HG03457 (cell line): ENCODE data around the gene AARS2.
"Not testable (repeated sequence)": the region's sequence is repeated elsewhere in the genome, so short reads cannot be mapped to it uniquely, and the experiment has no call there.

Source experiments
- ATAC-seq: cut with Tn5 transposase; IDR thresholded peaks from one replicate; pipeline ENCODE4 v1.9.1; 2021; ENCODE audit warnings: moderate number of reproducible peaks; ENCODE audit not compliant: unreplicated experiment

AARS2 gene

GRCh38 chr6:44332585-44332984 is 19.4 kb upstream of the AARS2 start:
- no peak for ATAC-seq

GRCh38 chr6:44329858-44330257 is 16.7 kb upstream of the AARS2 start:
- no peak for ATAC-seq

DNA sequence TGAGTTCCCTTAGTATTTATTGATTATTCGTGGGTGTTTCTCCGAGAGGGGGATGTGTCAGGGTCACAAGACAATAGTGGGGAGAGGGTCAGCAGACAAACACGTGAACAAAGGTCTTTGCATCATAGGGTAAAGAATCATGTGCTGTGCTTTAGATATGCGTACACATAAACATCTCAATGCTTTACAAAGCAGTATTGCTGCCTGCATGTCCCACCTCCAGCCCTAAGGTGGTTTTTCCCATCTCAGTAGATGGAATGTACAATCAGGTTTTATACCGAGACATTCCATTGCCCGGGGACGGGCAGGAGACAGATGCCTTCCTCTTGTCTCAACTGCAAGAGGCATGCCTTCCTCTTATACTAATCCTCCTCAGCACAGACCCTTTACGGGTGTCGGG is 15.1 kb upstream of the AARS2 start:
- not testable (repeated sequence) for ATAC-seq

GRCh38 chr6:44327760-44328159 is 14.6 kb upstream of the AARS2 start:
- no peak for ATAC-seq

DNA sequence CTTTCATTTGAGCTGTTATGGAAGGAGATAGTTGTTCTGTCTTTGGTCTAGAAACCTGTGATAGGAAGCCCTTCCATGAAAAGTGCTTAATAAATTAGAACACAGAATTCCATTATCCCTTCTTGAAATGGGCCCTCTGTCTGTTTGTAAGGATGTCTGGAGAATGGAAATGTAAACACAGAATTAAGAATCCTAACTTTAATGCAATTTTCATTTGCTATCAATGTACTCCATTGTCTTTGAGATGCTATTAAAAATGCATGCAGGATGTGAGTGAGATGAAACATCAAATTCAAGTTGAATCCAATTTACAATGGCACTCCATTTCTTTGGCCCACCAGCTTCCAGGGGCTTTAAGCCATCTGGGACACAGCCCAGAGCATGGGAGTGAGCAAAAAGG is 13.9 kb upstream of the AARS2 start:
- ATAC-seq, result no peak

DNA sequence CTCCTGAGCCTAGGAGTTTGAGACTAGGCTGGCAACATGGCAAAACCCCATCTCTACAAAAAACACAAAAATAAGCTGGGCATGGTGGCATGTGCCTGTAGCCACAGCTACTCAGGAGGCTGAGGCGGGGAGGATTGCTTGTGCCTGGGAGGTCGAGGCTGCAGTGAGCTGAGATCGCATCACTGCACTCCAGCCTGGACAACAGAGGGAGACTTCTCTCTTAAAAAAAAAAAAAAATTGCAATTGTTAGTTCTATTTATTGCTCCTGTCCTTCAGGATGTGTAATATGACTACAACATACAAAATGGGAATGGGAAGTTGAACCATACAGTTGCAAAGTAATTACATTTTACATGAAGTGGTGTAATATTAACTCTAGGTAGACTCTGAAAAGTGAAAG is 8.1 kb upstream of the AARS2 start:
- ATAC-seq, result no peak

GRCh38 chr6:44317136-44317631 is 4.0 kb upstream of the AARS2 start:
- ATAC-seq, result not testable (repeated sequence)

DNA sequence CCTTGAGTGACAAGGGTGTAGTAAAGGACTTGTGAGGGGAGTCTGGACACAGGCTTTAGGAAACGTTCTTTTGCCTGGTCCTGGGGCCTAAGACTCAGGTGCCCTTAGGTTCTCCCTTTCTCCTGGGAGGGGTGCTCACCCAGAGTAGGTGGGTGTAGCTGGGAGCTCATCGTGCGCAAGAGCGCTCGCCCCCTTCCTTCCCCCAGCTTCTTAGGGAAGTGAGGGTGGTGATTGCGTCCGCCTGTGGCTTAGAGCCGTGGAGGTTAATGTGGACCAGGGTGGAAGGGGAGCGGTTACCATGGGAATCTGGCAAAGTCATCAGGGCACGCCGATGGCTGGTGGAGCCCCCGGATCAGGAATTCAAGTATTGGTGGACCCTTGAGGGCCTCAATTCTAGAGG is 3.3 kb upstream of the AARS2 start:
- ATAC-seq, result no peak

DNA sequence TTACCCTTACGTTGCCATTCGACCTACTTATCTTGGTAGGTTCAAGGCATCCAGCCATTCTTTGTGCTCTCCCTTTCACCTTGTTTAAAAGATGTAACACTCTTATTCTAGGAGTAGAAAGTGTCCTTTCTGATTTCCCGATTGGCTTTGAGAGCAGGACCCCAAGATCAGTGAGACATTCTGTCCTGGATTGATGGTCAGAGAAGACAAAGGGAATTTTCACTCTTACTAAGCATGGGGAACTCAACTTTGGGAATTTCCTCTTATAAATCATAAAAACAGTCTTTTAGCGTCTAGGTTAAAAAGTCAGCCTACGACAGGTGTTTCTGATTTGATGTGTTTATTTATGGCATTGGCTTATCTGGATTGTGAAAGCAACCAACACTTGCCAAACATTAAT is 2.8 kb upstream of the AARS2 start:
- no peak for ATAC-seq

DNA sequence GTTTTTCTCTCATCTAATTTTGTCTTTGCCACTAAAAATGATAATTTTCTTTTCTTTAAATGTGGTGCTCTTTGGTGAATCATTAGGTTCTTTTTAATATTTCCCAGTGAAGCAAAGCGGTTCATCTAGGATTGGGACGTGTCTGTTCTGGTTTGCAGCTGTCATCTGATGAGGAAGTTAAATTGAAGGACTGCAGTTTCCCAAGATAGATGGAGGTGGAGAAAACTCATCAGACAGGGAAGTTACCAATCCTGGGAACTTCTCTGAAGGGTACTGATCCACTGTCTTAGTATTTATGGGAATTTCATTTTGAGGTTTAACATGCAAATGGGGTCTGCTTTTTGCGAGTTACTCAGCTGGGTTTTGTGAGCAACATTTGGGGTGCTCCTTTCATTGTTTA is 2.4 kb upstream of the AARS2 start:
- ATAC-seq, result no peak

- ATAC-seq, result not testable (repeated sequence)
Observed at GRCh38 chr6:44314657-44315056, 1.5 kb upstream of the AARS2 start.

GRCh38 chr6:44311767-44312166 is 1.4 kb downstream of the AARS2 start:
- ATAC-seq, result no peak

DNA sequence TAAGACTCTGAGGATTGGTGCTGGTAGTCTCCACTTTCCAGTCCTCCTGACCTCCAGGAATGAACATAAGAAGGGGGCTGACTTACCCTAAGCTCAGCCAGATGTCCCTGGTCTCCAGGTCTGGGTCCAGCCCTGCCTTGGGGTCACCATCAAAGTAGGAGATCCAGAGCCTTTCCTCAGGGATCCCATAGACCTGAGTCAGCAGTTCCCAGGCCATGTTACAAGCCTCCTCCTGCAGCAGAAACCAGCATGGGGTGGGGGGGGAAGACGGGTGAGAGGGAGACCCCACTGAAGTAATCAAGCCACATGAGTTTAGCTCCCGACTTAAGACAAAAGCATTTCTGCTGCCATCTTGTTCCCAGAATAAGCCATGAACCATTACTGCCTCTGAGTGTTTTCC is 1.8 kb downstream of the AARS2 start:
- ATAC-seq, result no peak

DNA sequence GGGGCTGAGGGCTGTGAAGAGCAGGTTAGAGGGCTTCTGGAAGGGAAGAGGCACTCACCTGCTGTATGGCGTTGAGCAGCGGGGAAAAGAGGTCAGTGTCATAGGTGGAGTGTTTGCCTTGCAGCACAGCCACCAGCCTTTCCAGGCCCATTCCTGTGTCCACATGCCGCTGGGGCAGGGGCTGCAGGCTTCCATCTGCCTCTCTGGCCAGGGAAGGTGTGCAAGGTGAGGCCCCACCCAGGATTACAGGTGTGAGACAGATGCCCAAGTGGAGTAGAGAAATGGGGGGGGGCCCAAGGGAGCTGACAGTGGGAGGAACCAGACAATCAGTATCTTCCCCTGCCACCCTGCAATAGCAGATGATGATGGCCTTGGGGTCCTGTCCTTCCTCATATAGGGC is 2.9 kb downstream of the AARS2 start:
- ATAC-seq, result no peak

- ATAC-seq, result no peak
Observed at GRCh38 chr6:44309631-44310030, 3.5 kb downstream of the AARS2 start.

GRCh38 chr6:44309092-44309491 is 4.1 kb downstream of the AARS2 start:
- no peak for ATAC-seq

DNA sequence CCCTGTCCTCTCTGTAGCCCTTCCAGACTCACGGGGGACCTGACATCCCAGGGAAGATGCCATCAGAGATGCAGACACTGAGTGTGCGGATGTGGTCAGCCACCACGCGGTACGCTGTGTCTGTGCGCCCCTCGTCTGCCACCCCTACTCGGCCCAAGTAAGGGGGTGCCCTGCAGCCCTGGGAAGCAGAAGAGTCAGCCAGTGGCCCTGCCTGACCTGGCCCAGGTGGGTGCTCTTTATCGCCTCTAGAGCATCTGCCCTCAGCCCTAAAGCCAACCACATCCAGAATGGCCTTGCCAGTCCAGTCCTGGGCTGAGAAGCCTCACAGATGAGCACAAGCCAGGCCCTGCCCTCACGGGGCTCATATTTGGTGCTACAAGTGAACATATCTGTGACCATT is 5.9 kb downstream of the AARS2 start:
- ATAC-seq, result no peak

DNA sequence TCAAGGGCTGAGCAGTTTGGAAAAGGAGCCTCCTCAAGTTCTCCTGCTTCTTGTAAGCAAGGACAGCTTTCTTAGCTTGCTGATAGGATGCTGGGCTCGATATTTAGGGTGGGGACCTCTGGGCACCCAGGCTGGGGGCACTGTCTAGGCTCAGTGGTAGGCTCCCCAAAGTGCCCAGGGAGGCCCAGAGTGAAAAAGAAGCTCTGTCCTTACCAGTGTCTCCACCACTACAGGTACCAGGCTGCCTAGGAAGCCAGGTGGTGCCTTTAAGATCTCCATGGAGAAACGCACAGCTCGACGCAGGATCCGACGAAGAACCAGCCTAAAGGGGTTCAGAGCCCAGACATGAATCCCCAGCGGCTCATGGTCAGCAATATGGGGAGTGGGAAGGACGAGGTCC is 6.4 kb downstream of the AARS2 start:
- no peak for ATAC-seq

DNA sequence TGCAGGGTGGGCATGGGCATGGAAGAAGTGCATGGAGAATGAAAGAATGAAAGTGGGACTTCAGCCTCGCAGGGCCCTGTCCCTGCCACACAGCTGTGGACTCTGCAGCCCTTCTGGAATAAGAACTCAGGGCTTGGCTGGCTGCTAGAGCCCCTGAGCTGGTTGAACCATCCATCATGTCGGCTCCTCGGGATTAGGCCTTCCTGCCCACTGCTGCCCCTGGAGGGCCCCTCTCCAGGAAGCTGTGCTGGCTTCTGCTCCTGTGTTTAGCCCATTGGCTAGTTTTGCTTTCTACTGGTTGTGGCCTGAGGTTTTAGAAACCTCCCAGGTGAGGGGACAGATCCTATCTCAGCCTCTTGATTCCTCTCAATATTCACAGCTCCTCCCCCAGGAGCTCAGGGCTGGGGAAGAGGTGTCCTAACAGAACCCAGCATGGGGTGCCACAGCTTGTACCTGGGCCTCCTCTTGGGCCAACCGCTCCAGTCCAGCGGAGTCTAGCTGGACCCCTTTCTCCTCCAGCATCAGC is 7.9 kb downstream of the AARS2 start:
- ATAC-seq, result no peak

DNA sequence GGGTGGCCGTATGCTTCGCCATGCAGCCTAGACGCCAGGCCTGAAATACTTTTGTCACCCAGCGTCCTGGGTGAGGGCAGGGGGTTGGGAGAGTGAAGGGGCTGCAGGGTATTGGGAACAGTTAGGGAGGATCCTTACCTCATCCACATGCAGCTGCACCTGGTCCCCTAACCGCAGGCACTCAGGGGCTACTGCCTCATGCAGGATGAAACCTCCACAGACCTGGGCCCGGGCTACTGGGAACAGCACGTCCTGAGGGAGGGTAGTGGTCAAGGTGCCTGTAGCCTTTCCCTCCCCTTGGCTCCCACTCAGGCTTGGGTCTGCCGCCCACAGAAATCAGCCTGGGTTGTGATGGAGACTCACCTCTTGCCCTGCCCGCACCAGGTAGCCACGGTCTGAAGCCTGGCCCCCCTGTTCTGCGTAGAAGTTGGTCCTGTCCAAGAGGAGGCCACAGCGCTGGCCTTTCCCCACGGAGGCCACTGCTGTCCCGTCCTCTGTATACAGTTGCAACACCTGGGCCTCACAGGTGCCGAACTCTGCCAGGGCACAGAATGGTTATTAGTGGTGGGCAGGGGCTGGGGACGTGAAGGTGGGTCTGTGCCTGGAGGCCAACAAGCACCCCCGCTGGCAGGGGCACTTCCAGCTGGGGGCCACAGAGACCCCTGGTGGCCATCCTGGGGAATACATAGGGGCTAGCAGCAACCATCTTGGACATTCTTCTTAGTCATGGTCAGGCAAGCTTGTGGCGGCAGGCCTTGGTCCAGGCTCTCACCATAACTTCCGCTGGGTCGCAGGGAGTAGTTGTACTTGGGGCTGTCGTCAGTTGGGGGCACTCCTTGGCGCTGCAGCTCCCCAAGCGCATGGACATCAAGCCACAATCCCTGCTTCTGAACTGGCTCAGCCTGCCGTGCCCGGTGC is 8.6 kb downstream of the AARS2 start:
- ATAC-seq, result no peak

DNA sequence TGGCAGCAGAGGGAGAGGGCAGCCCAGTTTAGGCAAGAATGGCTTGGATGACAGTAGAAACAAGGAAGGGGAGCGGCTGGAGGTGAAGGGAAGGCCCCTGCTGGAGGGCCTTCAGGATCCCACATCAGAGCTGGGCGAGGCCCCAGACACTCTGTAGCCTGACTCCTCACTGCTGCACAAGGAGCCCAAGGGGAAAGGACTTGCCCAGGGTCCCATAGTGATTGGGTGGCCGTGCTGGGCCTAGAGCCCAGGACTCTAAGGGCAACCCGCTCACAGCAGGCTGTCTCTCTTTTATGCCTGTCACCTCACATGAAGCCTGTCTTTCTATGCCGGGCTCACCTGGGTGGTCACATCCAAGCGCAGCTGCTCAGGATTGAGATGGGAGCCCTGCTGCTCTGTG is 9.3 kb downstream of the AARS2 start:
- ATAC-seq, result no peak

DNA sequence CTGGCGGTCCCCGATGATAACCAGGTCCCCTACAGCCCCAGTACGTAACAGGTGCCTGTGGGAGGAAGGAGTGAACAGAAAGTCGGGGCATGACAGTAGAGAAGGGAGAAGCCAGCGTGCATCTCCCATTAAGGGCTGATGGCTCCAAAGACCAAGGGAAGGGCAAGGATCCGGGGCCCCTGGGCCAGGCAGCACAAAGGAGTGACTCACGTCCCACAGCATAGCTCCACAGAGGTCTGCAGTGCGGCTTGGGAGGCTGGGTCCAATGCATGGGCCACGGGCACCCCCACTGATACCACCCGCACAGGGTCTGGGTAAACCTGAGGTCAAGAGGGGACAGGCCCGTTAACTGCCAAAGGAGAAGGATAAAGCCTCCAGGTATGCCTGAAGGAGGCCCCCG is 10.3 kb downstream of the AARS2 start:
- ATAC-seq, result no peak
